GM20431 (cell line): ENCODE results near the gene PYGO2.

Experiments used
- in situ Hi-C: fragments of 300-500 bp; cut with MseI, MboI; formaldehyde crosslinking; loops from one replicate; pipeline ENCODE4 v1.15.0; 2020; ENCODE audit warnings: low sequenced_read_pairs; ENCODE audit not compliant: unreplicated experiment

The PYGO2 gene

GRCh38 chr1:154961207-154962155 lies at the start of gene PYGO2:
Gene PYGO2, minus strand, starts transcription at chr1:154961782. Its CDS starts 206 bp downstream, at chr1:154961576.
- in situ Hi-C loops, result no loop called here

DNA sequence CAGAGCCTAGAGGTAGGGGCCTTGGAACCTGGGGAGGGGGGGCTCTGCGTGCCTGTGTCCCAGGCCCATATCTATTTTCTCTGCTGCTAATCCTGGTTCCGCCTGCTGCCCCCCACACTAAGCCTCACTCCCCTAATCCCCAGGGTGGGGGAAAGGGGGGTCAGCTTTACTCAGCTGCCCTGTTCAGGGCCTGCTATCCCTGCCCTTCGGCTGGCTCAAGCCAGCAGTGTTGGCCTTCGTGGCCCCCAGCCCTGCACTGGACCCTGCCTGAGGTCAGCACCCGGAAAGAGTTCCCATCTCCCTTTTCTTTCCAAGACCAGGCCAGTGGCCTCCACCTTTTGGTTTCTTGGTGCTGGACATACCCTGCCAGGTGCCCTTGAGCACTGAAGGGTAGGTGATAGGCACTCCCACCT lies 49.4 kb upstream of the PYGO2 start:
- in situ Hi-C loops, result no loop called here

DNA sequence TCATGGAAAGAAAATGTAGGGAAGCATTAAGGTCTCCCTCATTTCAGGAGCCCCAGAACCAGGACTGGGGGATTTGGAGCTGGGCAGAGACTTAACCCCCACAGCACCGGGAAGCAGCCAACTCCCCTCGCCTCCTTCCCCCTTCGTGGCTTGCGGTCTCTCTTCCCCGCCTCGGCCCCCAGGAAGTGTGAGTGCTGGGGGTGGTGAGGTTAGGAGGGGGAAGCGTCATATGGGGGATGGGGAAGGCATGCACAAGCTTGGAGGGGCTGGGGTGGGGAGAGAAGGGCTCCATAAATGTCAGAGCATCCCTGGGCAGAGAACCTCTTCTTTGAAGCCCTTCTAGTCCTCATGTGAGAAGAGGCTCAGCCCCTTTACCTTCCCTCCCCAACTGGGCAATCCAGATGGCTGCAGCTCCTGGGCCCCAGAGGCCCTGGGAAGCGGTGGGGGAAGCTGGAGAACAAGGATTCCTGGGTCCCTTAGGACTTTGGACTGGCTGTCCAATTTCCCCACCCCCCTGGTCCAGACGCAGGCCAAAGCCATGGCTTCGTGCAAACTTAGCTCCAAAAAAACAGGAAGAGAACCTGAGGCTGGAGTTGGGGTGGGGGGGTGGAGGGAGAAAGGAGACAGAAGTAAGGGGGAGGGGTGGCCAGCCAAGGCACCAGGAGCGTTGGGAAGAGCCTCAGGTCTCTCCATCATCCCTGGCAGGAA lies 48.8 kb upstream of the PYGO2 start:
- in situ Hi-C loops, result no loop called here

DNA sequence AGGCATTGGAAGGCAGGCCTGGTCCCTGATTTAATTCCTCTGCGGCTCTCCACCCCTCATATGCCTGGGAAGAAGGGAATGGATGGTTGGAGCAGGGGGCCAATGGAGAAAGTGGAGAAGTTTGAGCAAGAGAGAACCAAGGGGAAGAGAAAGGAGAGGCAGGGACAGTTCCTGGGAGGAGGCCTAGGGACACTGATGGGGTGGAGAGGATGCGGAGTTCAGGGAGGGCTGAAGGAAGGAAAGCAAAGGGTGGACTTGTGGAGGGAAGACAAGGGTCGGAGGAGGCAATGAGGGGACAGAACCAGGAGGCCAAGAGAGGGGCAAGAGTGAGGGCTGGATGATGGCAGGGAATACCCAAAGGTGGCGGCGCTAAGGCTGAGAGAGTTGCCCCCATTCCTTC lies 48.2 kb upstream of the PYGO2 start:
- in situ Hi-C loops, result no loop called here

DNA sequence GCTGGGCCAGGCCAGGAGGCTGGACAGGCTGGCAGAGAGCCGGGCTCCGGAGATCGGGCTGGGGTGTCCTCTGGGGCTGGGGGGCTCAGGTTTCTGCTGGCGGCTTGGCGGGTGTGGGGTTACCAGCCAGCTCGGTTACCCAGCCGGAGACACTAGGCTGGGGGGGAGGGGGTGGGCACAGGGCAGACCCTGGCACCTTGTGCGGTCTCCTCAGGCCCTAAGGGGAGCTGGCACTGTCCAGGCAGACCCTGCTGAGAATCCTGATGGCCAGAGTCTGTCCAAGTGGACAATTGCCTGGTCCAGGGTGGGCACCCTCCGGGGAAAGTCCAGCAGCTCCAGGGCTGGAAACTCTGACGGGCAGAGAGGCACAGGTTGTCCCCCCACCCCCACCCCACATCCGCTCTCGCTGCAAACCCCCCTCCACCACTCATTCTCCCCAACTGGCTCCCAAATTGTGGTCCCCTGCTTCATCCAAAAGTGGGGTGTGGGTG lies 47.7 kb upstream of the PYGO2 start:
- in situ Hi-C loops, result no loop called here

- in situ Hi-C loops, result no loop called here
Measured at GRCh38 chr1:155008015-155008941, 46.7 kb upstream of the PYGO2 start.

- in situ Hi-C loops, result no loop called here
Measured at GRCh38 chr1:155007251-155007828, 45.8 kb upstream of the PYGO2 start.

- in situ Hi-C loops, result no loop called here
Measured at GRCh38 chr1:155006601-155007101, 45.1 kb upstream of the PYGO2 start.

- in situ Hi-C loops, result no loop called here
Measured at GRCh38 chr1:155005076-155006011, 43.8 kb upstream of the PYGO2 start.

DNA sequence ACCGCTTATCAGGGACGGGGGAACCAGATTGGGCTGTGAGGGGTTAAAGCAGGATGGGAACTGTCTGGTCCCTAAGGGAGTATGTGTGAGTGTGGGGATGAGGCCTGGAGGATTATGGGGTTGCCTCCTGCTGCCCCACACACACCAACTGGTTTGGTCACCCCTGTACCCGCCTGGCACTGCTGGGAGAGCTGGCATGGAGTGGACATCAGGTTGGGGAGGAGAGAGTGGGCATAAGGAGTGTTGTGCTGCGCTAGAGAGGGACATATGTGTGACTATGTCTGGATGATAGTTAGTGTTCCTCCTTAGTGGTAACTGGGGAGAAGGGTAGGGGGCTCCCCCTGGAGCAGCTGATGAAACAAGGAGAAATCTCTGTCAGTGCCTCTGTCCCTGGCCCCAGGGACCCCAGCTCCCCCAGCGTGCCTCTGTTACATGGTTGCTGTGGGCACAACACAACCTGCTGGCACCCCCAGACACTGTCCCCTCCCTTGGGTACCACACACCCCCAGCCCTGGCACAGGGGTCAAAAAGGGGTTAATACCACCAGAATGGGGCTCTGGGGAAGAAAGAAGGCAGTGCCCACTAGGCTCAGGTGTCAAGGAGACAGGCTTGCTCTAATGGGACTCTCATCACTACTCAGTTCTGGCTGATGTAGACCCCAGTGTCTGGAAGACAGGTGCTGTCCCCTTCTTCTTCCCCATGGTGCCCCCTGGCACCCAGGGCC lies 42.9 kb upstream of the PYGO2 start:
- in situ Hi-C loops, result no loop called here

DNA sequence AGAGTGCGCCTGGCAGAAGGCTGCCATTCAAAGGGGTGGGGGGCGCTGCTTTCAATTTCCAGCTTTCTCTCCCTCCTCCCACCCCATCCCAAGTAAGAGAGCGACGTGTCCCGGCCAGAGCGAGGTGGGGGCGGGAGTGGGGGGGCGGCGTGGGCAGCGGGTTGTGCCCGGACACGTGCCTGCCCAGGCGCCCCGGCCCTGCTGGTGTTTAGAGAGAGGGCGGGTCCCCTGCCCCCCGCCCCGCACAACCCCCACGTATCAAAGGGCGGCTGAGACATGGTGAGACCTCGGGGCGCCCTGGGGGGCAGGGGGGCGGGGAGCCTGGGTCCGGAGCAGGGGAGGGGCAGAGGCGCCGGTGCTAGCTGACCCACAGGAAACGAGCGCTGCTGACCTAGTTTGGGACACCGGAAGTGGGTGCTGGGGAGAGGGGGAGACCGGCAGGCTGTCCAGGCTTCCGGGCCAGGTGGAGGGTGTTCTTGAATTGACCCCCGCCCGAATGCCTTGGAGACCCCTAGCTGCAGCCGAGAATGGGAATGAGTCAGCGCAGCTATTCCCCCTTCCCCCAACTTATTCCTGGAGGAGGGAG lies 42.3 kb upstream of the PYGO2 start:
- in situ Hi-C loops, result no loop called here

- in situ Hi-C loops, result no loop called here
Measured at GRCh38 chr1:155003227-155003765, 41.7 kb upstream of the PYGO2 start.

DNA sequence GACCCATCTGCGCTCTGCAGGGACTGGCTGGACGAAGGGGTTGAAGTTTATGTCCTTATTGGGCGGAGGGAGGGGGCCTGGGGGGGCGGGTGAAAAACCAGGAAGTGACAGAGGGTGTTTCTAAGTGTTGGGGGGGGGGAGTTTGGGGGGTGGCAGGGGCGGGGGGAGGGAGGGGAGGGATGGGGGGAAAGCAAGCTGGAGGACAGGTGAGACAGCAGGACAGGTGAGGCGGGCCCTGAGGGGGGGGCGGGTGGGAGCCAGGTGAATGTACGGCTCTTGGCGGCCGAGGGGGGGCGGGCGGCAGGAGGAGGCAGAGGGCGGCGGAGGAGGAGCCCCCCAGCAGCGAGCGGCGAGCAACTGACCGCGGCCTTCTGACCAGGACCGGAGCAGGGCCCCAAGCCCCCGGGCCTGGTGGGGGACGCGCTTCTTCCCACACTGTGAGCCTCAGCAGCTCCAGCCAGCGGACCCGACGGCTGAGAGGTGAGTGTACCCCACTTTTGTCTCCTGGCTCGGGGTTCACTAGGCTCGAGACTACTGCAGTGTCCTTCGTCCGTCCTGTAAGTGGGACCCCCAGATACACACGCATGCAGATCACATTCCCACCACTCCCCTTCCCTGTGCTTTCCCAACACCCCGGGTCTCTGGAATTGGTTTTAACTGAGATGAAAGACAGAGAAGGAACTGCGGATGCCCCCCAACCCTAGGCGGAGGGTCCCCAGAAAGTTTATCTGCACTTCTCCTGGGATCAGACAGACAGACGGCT lies 41.1 kb upstream of the PYGO2 start, which contains the start of gene ZBTB7B:
ZBTB7B (plus strand) TSS at position 339 of the 763 bp plus-strand sequence. CDS start 11,859 bp downstream, outside the sequence.
- in situ Hi-C loops, result no loop called here

GRCh38 chr1:155001675-155002463 lies 40.3 kb upstream of the PYGO2 start:
- in situ Hi-C loops, result no loop called here

GRCh38 chr1:155001425-155001674 lies 39.8 kb upstream of the PYGO2 start:
- in situ Hi-C loops, result no loop called here
